HL-60 (cell line): ENCODE measurements around the gene EVX1.

ENCODE experiments used
- DNase-seq, 2 experiments: peaks; one replicate each; pipeline ENCODE4 v3.0.0-alpha.2; 2010 to 2020; ENCODE audit warnings: low read depth in 1 of 2, low spot score in 1 of 2
- H3K27ac ChIP-seq: fragments of 250-450 bp; sonication (Bioruptor Pico); replicated peaks from 2 replicates; pipeline ENCODE4 v1.5.1; 2020; ENCODE audit warnings: mild to moderate bottlenecking, moderate library complexity
- H3K27me3 ChIP-seq: fragments of 250-450 bp; sonication (Bioruptor Pico); 2 replicates; pipeline ENCODE4 v1.5.1; 2021; ENCODE audit warnings: mild to moderate bottlenecking, moderate library complexity; ENCODE audit not compliant: insufficient read depth, poor library complexity, severe bottlenecking
- H3K4me3 ChIP-seq: replicated peaks from 2 replicates; pipeline ENCODE4 v1.5.1; 2011; ENCODE audit warnings: mild to moderate bottlenecking, control low read depth, low read length; ENCODE audit not compliant: insufficient read depth
- CTCF ChIP-seq: IDR thresholded peaks from one replicate; pipeline ENCODE4 v1.5.1; 2011; ENCODE audit warnings: low read length, control low read depth, inconsistent platforms; ENCODE audit not compliant: insufficient read depth
- GABPA ChIP-seq: IDR thresholded peaks from 2 replicates; pipeline ENCODE4 v1.6.1; 2012; ENCODE audit warnings: low read depth
- POLR2AphosphoS5 ChIP-seq: IDR thresholded peaks from 2 replicates; pipeline ENCODE4 v1.6.1; 2012; ENCODE audit warnings: low read depth
- REST ChIP-seq: IDR thresholded peaks from 2 replicates; pipeline ENCODE4 v1.6.1; 2012; ENCODE audit warnings: low read depth; ENCODE audit not compliant: insufficient replicate concordance
- SPI1 ChIP-seq: IDR thresholded peaks from 2 replicates; pipeline ENCODE4 v1.6.1; 2012; ENCODE audit warnings: low read depth, mild to moderate bottlenecking, borderline replicate concordance

EVX1 gene

GRCh38 chr7:27202862-27203134 lies 39.8 kb upstream of the EVX1 start:
- no peak for DNase-seq
- Histone ChIP-seq H3K27ac (no peak overlapping the region), H3K27me3 (peaks cover 78% of the 10 kb centered on the region), H3K4me3 (no peak overlapping the region)
- no peak for TF ChIP-seq POLR2AphosphoS5
- TF ChIP-seq REST, result no peak
- TF ChIP-seq GABPA, result no peak
- TF ChIP-seq CTCF, result no peak
- TF ChIP-seq SPI1, result no peak

GRCh38 chr7:27203365-27203953 lies 39.1 kb upstream of the EVX1 start:
- H3K27me3 ChIP-seq, result peaks cover 71% of the 10 kb centered on the region
- DNase-seq, result no peak

More at GRCh38 chr7:27203365-27203953, 39.1 kb upstream of the EVX1 start:
- Histone ChIP-seq H3K27ac (no peak overlapping the region), H3K4me3 (no peak overlapping the region)
- TF ChIP-seq SPI1 (no peak), CTCF (no peak), POLR2AphosphoS5 (no peak), GABPA (no peak), REST (no peak)
